ENCODE results near the gene S100A5.

DNA sequence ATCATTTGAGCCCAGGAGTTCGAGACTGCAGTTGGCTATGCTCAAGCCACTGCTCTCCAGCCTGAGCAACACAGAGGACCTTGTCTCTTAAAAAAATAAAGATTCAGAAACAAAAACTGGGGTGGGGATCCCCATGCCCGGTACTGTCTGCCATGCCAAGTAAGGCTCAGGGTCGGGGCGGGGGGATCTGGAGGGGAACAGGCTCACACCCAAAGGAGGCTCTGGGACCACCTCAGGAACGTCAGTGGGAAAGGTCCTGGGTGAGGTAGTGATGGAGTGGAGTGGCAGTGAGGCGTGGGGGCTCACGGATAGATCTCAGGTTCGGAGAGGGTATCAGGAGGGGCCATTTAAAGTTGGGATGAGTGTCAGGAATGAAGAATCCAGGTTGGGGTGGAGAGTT lies 5.6 kb upstream of the S100A5 start:
- TF ChIP-seq SIX5 (IDR thresholded peaks at IDR 0.05; ENCODE audit: low read depth, low read length) (no peak), TEAD4 (IDR thresholded peaks at IDR 0.05; ENCODE audit: low read depth, low read length) (no peak)
- TF ChIP-seq, protein P1, sequence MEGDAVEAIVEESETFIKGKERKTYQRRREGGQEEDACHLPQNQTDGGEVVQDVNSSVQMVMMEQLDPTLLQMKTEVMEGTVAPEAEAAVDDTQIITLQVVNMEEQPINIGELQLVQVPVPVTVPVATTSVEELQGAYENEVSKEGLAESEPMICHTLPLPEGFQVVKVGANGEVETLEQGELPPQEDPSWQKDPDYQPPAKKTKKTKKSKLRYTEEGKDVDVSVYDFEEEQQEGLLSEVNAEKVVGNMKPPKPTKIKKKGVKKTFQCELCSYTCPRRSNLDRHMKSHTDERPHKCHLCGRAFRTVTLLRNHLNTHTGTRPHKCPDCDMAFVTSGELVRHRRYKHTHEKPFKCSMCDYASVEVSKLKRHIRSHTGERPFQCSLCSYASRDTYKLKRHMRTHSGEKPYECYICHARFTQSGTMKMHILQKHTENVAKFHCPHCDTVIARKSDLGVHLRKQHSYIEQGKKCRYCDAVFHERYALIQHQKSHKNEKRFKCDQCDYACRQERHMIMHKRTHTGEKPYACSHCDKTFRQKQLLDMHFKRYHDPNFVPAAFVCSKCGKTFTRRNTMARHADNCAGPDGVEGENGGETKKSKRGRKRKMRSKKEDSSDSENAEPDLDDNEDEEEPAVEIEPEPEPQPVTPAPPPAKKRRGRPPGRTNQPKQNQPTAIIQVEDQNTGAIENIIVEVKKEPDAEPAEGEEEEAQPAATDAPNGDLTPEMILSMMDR (IDR thresholded peaks at IDR 0.05; ENCODE audit: control extremely low read depth in 1 of 3, insufficient read depth in 1 of 3, low read depth in 1 of 3, low read length in 3 of 3): no peak

Measured in H1 (cell line).